ENCODE results near the gene TFCP2L1.

DNA sequence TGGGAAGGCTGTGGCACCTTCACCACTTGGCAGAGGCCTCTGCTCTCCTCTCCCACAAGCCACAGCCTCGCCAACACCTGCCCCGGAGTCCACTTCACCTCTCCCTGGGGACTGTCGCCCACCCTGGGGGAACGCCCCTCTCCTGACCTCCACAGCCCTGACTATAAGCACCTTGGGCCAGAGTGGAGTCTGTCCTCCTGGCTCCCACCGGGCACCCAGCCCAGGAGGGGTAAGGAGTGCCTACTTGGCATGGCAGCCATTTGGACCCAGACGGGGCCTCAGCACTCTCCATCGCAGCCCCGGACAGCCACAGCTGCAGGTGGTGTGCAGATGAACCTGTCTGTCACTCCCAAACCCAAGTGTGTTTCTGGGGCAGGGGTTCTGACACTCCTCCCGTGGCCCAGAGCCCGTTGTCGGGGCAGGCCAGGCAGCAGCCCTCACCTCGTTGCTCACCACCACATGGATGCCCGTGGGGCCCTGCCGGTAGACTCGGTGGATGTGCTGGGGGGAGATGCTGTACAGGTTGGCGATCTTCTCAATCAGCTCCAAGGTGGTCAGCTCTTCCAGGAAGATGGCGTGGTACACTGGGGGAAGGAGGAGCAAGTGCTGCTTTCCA lies 53.5 kb downstream of the TFCP2L1 start:
- TF ChIP-seq POLR2AphosphoS5 (IDR thresholded peaks at IDR 0.05) = no peak
- TF ChIP-seq, protein P1, sequence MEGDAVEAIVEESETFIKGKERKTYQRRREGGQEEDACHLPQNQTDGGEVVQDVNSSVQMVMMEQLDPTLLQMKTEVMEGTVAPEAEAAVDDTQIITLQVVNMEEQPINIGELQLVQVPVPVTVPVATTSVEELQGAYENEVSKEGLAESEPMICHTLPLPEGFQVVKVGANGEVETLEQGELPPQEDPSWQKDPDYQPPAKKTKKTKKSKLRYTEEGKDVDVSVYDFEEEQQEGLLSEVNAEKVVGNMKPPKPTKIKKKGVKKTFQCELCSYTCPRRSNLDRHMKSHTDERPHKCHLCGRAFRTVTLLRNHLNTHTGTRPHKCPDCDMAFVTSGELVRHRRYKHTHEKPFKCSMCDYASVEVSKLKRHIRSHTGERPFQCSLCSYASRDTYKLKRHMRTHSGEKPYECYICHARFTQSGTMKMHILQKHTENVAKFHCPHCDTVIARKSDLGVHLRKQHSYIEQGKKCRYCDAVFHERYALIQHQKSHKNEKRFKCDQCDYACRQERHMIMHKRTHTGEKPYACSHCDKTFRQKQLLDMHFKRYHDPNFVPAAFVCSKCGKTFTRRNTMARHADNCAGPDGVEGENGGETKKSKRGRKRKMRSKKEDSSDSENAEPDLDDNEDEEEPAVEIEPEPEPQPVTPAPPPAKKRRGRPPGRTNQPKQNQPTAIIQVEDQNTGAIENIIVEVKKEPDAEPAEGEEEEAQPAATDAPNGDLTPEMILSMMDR (IDR thresholded peaks at IDR 0.05 in 8 of 11, conservative IDR thresholded peaks at IDR 0.05 in 3 of 11) = no peak

Measured in spleen (tissue), 7 donors.